Subcutaneous abdominal adipose tissue (tissue), 5 donors: Measurements from ENCODE around the gene MYBPH.

Experiments used
- H3K27ac ChIP-seq: one replicate; pipeline ENCODE4 v1.7.0; 2013; ENCODE audit warnings: low read depth, mild to moderate bottlenecking, inconsistent platforms, low read length, moderate library complexity
- H3K27me3 ChIP-seq, 5 donors: one replicate each; pipeline ENCODE4 v1.7.0; 2013; ENCODE audit warnings: low read length in 5 of 5, inconsistent platforms in 1 of 5; ENCODE audit not compliant: control insufficient read depth in 5 of 5, insufficient read depth in 4 of 5
- H3K36me3 ChIP-seq, 5 donors: one replicate each; pipeline ENCODE4 v1.7.0; 2013; ENCODE audit warnings: low read length in 5 of 5; ENCODE audit not compliant: control insufficient read depth in 5 of 5, insufficient read depth in 5 of 5
- H3K4me1 ChIP-seq, 5 donors: one replicate each; pipeline ENCODE4 v1.7.0; 2013; ENCODE audit warnings: low read length in 5 of 5, mild to moderate bottlenecking in 3 of 5, moderate library complexity in 1 of 5; ENCODE audit not compliant: control insufficient read depth in 5 of 5, insufficient read depth in 5 of 5
- H3K4me3 ChIP-seq, 5 donors: one replicate each; pipeline ENCODE4 v1.7.0; 2013; ENCODE audit warnings: low read length in 5 of 5, low read depth in 1 of 5
- H3K9ac ChIP-seq, 5 donors: one replicate each; pipeline ENCODE4 v1.7.0; 2013; ENCODE audit warnings: low read length in 5 of 5, mild to moderate bottlenecking in 4 of 5, moderate library complexity in 3 of 5
- H3K9me3 ChIP-seq, 5 donors: one replicate each; pipeline ENCODE4 v1.7.0; 2013; ENCODE audit warnings: low read length in 5 of 5; ENCODE audit not compliant: control insufficient read depth in 5 of 5
- donor health status: healthy.
- donor health status: healthy.
- donor health status: healthy.
- donor health status: healthy.
- donor health status: healthy.

MYBPH gene

DNA sequence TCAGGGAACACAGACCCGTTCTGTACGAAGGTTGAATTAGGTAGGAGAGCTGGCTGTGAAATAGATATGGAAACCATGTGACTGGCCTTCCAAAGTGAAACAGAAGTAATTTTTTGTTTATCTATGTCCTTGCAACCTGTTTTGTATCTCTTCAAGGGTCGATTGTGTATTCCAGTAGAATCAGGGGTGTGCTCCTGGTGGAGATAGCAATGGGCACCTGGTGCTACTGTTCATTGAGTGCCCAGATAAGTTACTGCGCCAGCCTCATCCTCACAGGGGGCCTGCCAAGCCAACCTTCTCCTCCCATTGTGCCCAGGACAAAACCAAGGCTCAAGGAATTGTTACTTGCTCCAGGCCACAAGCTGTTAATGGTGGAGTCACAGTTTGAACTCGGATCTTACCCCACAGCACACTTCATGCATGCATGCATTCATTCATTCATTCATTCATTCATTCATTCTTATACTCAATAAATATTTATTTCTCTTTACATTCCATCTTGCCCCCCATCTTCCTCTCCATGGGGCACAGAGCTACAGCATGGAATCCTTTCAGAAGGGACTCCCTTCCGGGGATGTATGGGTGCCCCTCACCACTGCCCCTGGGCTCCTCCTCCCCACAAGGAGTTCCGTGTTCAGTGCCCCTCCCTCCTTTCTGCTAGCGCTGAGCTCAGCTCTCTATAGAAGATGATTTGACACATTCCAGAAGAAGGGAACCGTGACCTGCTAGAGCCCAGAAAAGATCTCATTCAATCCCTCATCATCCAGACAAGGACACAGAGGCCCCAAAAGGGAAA is 24.1 kb downstream of the MYBPH start:
- Histone ChIP-seq H3K27me3 (no peaks in the 10 kb centered on the region), H3K9ac (no peak overlapping the region)

DNA sequence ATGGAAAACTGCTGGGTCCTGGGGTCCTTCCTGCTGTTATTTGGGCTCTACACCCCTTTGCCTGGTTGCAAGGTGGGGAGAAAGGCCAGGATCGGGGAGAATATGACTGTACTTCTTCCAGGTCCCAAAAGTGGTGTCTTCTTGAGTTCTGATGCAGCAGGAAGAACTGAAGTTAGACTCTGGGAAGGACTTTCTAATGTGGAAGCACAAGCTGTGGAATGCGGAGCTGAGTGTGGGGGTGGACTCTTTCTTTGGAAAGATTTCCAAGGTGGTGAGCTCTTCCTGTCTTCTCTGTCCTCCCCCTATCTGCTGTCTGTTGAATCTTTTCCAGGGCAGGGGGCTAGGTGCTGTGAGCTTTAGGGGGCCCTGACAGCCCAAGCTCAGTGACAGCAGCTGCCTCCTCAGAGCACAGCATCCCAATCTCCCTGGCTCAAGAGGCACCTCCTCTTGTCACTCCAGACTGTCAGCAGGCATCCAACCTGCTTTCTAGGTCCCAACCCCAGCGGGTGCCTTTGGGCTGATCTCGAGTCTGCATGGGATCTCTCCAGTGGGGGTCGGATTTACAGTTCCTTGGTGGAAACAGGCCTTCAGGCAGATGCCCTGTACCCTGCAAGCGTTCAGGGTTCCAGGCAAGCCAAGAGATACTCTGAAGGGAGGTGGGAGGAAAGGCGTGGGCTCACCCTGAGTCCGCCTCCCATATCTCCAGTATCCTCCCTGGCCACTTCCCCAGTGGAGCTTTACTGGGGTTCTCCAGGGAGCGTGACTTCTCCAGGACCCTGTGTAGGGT is 24.9 kb downstream of the MYBPH start:
- H3K4me3 ChIP-seq = no peak overlapping the region
- H3K9me3 ChIP-seq = no peaks in the 10 kb centered on the region
- no peaks in the 10 kb centered on the region for H3K36me3 ChIP-seq
- peaks cover 0 to 41% (median 7%) of the 10 kb centered on the region in 5 donors for H3K4me1 ChIP-seq
- no peaks in the 10 kb centered on the region for H3K27me3 ChIP-seq
- no peak overlapping the region for H3K27ac ChIP-seq
- H3K9ac ChIP-seq = no peak overlapping the region

More for the DNA sequence above, 24.1 kb downstream of the MYBPH start:
- Histone ChIP-seq H3K27ac (no peak overlapping the region), H3K4me1 (peaks cover 0 to 34% (median 7%) of the 10 kb centered on the region in 5 donors), H3K9me3 (no peaks in the 10 kb centered on the region), H3K4me3 (no peak overlapping the region), H3K36me3 (no peaks in the 10 kb centered on the region)

GRCh38 chr1:203149188-203149840 is 26.3 kb downstream of the MYBPH start:
- Histone ChIP-seq H3K9ac (peak overlapping the region in 1 of 5 donors; percentile 13), H3K27me3 (no peaks in the 10 kb centered on the region), H3K4me1 (peaks cover 0 to 44% (median 7%) of the 10 kb centered on the region in 5 donors), H3K4me3 (no peak overlapping the region), H3K36me3 (no peaks in the 10 kb centered on the region), H3K27ac (no peak overlapping the region), H3K9me3 (no peaks in the 10 kb centered on the region)

- Histone ChIP-seq H3K9ac (no peak overlapping the region), H3K4me1 (peaks cover 0 to 45% (median 10%) of the 10 kb centered on the region in 5 donors)
Measured at GRCh38 chr1:203148579-203148978, 27.0 kb downstream of the MYBPH start.

GRCh38 chr1:203148127-203148526 is 27.5 kb downstream of the MYBPH start:
- H3K9ac ChIP-seq = no peak overlapping the region
- no peak overlapping the region for H3K4me3 ChIP-seq
- H3K9me3 ChIP-seq = no peaks in the 10 kb centered on the region
- no peak overlapping the region for H3K27ac ChIP-seq
- H3K4me1 ChIP-seq = peaks cover 0 to 48% (median 14%) of the 10 kb centered on the region in 5 donors
- no peaks in the 10 kb centered on the region for H3K36me3 ChIP-seq
- H3K27me3 ChIP-seq = no peaks in the 10 kb centered on the region

More at GRCh38 chr1:203148579-203148978, 27.0 kb downstream of the MYBPH start:
- Histone ChIP-seq H3K9me3 (no peaks in the 10 kb centered on the region), H3K36me3 (no peaks in the 10 kb centered on the region), H3K4me3 (no peak overlapping the region), H3K27ac (no peak overlapping the region), H3K27me3 (no peaks in the 10 kb centered on the region)

DNA sequence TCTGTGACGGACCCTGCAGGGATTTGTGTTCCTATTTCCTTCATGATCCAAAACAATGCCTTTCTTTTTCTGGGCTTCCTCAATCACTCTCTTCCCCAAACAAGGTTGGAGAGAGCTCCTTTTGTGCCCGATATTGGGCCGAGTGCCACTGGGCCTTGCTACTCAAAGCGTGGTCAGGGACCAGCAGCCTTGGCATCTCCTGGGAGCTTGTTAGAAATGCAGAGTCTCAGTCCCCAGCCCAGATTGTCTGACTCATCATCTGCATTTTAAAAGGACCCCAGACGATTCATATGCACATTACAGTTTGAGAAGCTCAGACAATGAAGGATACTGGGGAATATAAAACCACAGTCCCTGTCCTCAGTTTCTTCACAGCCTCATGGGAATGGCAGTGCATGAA is 28.2 kb downstream of the MYBPH start:
- Histone ChIP-seq H3K27me3 (no peaks in the 10 kb centered on the region), H3K36me3 (no peaks in the 10 kb centered on the region), H3K9ac (no peak overlapping the region), H3K4me1 (peaks cover 0 to 54% (median 17%) of the 10 kb centered on the region in 5 donors), H3K4me3 (no peak overlapping the region), H3K9me3 (no peaks in the 10 kb centered on the region), H3K27ac (no peak overlapping the region)

- Histone ChIP-seq H3K4me1 (peaks cover 0 to 54% (median 17%) of the 10 kb centered on the region in 5 donors), H3K4me3 (no peak overlapping the region), H3K9ac (peak overlapping the region in 1 of 5 donors; percentile 3), H3K36me3 (no peaks in the 10 kb centered on the region), H3K9me3 (no peaks in the 10 kb centered on the region), H3K27ac (peak overlapping the region; percentile 6), H3K27me3 (peaks cover 0 to 2% (median 0%) of the 10 kb centered on the region in 5 donors)
Measured at GRCh38 chr1:203146537-203146936, 29.1 kb downstream of the MYBPH start.

- H3K4me3 ChIP-seq = no peak overlapping the region
- H3K27me3 ChIP-seq = peaks cover 0 to 2% (median 0%) of the 10 kb centered on the region in 5 donors
- H3K36me3 ChIP-seq = no peaks in the 10 kb centered on the region
- peak overlapping the region; percentile 6 for H3K27ac ChIP-seq
- no peaks in the 10 kb centered on the region for H3K9me3 ChIP-seq
- H3K4me1 ChIP-seq = peaks cover 0 to 58% (median 17%) of the 10 kb centered on the region in 5 donors
- no peak overlapping the region for H3K9ac ChIP-seq
Measured at GRCh38 chr1:203146042-203146369, 29.6 kb downstream of the MYBPH start.

GRCh38 chr1:203145321-203146041 is 30.1 kb downstream of the MYBPH start:
- H3K4me3 ChIP-seq = no peak overlapping the region
- H3K36me3 ChIP-seq = no peaks in the 10 kb centered on the region
- peak overlapping the region; percentile 10 for H3K27ac ChIP-seq
- peaks cover 0 to 63% (median 19%) of the 10 kb centered on the region in 5 donors for H3K4me1 ChIP-seq
- peaks cover 0 to 2% (median 0%) of the 10 kb centered on the region in 5 donors for H3K27me3 ChIP-seq
- H3K9me3 ChIP-seq = no peaks in the 10 kb centered on the region
- H3K9ac ChIP-seq = no peak overlapping the region
